GM19351 (cell line): ENCODE measurements around the gene LILRA5.
"Not testable (repeated sequence)": the region's sequence is repeated elsewhere in the genome, so short reads cannot be mapped to it uniquely, and the experiment has no call there.

Source experiments
- ATAC-seq: cut with Tn5 transposase; IDR thresholded peaks from one replicate; pipeline ENCODE4 v1.9.1; 2021; ENCODE audit warnings: mild to moderate bottlenecking, moderate library complexity; ENCODE audit not compliant: unreplicated experiment

Gene LILRA5

DNA sequence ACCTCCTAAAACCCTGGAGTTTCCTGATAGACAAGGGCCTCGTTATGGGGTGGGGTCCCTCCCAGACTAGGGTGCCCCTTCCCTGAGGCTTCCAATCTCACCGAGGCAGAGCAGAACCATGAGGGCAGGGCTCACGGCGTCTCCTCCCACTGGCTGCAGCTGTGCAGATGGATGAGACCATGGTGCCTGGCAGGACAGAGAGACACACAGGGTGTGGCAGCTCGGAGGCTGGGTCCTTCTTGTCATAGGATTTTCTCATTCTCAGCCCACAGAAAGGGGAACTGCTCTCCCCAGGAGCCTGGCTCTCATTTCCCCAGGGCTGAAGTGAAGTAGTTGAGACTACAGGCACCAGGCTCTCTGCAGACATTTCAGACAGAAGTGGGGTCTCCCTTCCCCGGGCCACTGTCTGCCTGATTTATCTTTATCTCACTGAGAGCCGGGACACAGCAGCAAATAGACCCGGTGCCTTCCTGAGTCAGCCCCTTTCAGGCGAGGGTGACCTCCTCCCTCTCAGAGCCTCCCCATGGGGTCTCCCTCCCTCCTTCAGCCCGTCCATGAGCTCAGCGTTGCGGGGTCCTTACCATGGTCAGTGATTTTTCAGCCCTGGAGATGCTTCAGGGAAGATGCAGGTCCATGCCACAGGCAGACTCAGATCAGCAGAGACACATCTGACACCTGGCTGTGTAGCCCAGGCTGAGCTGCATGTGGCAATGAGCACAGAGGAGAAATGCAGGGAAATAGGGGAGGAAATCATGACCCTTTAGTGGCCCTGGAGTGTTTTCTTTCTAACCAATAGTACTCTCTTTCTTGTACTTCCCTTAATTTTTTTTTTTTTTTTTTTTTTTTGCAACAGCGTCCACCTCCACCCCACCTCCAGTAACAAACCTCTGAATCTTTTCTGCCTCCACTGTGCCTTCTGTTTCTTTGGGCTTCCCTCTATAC is at the start of gene LILRA5:
Gene LILRA5, minus strand, starts transcription at position 731 of the 942 bp plus-strand sequence. Its CDS starts 147 bp downstream, at position 584.
- ATAC-seq, result no peak

DNA sequence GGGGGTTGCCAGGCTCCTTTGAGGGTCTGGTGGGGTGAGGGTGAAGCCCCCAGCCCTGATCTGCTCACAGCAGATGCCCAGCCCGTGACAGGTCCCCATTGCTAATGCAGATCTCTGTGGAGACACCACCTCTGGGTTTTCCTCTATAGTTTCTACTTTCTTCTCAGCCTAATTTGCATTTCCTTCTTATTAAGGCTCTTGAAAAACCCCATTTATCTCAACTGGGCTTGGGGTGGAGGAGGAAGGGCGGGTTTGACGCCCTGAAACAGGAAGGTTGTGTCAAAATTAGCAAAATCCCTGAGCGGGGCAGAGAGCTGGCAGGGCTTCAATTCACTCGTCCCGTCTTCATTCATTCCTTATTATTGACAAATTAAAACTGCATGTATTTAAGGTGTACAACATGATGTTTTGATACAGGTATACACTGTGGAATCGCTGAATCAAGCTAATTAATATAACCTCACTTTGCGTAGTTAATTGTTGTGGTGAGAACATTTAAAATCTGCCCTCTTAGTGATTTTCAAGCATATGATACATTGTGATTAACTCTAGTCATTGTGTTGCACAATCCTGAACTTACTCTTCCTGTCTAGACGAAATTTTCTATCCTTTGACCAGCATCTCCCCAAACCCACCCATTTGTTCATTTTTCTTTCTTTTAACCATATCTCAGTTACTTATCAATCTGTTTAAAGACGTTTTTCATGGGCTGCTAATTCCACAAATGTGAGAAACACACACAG is 48.9 kb upstream of the LILRA5 start:
- not testable (repeated sequence) for ATAC-seq

DNA sequence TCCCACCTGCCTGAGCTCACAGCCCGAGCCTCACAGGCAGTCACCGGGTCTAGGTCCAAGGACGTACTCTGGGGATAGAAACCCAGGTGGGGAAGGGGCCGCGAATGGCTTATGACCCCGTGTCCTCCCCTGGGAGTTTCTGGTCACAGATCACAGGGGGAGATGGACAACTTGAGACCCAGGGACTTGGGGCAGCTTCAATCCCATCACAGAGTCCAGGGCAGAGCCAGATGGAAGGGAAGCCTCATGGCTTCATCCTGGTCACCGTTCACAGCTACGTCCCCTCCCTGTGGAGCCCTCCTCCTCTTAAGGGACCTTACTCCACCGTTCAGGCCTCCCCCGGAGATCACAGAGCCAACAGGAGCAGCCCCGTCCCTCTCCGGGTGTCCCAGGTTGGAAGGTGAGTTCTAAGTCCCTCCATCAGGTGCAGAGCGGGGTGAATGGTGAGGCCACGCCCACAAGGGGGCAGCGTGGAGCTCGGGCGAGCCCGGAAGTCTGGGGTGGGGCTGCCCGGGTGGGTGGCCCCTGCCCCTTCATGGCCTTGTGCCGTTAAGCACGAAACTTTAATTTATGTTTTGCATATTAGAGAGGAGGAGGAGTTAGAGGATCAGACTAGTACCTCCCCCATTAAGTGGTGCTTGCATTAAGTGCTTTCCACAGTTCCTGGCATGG is 46.3 kb upstream of the LILRA5 start:
- not testable (repeated sequence) for ATAC-seq

DNA sequence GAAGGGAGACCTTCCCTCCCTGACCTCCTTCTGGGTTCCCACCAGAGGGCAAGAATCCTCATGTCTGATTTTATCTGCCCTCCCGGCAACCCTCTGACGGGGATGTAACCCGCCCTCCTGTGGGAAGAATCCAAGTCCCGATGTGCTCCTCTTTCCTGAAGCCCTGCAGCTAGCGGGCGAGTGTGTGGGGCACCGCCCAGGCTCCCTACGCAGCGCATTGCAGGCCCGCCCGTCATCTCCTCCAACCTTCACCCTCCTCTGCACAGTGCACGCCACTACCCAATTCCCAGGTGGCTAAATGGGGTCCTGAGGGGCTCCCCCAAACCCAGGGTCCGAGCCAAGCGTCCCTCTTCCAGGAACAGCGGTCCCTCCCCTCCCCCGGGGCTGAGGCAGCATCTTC is 44.4 kb upstream of the LILRA5 start:
- no peak for ATAC-seq

DNA sequence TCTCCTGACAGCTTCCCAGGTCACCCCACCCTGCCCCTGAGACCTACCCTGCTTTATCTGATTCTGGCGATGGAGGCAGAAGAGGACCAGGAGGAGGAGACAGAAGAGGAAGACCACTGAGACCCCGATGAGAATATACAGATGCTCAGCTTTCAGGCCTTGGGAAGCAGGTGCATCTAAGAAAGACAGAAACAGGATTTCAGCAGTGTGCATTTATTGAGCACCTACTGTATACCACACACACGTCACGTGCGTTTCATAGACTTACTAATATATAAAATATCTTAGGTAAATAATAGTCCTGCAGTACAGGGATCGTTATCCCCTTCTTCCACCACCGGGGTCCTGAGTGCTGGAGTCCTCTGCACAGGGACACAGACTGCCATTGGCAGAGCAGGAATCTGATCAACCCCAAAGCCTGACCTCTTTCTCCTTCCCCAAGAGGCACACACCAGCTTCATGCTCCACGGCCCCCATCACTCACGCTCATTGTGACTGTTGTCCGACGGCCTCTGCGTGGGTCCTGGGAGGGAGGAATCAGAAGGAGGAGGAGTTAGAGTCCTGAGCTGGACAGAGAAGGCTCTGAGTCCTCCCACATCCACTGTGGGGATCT is 43.6 kb upstream of the LILRA5 start:
- ATAC-seq, result no peak

DNA sequence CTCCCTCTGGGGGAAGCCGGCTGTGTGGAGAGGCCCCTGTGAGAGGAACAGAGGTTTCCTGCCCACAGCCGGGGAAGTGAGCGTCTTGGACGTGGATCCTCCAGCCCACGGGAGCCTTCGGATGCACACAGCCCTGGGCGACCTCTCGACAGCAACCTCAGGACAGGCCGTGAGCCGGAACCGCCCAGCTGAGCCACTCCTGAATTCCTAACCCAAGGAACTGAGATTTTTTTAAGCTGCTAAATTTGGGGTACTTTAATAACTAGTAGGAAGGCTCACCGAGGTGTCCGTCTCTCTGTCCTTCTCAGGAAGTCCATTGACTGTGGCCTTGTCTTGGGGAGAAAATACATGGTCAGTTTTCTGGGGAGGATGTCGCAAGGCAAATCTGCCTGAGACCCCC is 42.7 kb upstream of the LILRA5 start:
- no peak for ATAC-seq

DNA sequence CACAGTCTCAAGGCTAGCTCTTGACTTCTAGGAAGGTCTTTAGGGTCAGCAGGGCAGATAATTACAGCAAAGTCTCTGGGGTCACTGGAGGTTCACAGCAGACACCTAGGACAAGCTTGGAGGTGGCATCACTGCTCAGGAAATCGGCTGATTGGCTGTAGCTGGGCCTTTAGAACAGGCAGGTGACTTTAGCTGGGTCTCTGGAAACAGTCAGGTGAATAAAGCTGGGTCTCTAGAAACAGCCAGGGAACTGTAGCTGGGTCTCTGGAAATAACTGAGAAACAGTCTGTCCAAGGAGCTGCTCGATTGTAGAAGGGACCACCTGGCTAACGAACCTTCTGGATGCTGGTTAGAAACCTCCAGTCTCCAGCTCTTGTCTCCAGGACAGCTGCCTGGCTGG is 41.8 kb upstream of the LILRA5 start:
- ATAC-seq, result no peak

DNA sequence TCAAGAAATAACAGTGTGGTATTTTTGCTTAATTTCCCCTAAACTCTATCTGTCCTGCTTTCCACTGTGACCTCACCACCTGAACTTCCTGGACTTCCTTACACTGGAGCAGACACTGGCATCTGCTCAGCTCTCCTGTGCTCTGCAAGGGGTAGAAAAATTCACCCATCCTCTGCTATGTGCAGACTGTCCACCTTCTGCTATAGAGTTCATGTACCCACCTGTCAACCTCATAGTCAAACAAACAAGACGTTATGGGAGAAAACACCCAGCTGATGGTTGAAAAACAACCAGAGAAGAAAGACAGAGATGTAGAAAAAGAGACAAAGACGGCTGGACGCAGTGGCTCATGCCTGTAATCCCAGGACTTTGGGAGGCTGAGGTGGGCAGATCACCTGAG is 39.6 kb upstream of the LILRA5 start:
- ATAC-seq, result no peak

DNA sequence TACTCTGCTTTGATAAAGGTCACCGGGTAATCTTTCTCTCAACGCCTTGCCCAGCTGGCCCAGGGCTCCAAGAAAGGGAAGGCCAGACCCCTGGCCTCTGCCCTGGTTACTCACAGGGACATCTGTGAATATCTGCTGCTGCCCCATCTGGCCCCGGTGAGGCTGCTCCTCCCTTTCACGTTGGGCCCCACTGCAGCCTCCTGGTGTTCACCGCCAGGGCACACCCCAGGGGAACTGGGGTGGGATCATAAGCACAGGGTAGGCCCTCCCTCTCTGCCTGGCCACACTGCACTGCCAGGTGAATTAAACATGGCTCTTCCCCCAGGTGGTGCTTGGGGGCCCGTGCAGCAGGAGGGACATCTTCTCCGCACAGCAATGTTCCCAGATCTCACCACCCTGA is 39.1 kb upstream of the LILRA5 start:
- no peak for ATAC-seq

DNA sequence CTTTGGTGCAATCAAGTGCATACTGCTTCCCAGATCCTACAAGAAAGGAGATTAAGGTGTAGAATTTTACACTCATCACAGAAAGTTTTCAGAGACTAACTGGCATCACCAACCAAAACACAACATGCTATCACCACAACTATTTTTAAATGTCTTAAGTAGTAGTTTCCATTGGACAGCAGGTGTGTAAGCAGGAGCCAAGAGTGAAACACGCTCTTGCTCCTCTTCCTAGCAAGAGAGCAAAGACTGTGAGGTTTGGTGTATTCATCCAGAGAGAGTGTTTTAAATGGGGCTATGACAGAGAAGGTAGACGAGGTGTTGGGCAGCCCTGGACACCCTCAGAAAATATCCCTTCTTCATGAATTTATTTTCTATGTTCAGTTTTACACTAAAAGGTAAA is 38.5 kb upstream of the LILRA5 start:
- ATAC-seq, result no peak

DNA sequence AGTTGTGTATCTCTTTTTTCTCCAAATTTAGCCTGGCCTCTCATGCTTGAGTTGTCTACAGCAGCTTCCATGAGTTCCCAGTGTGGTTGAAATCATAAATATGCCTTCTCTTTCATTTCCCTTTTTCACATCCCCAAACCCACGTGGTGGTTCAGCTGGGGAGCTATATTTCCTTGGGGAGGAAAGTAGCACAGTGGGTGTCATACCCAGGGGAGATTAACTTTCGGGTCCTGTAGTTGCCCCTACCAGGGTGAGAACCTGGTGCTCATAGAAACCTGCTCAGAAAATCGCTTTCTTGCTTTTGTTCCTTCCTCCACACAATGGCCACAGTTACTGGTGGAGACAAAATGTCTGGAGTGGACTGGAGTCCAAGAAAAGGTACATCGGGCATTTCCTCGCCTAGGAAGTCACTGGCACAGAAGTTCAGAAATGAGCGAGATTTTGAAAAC is 33.0 kb upstream of the LILRA5 start:
- ATAC-seq, result no peak

DNA sequence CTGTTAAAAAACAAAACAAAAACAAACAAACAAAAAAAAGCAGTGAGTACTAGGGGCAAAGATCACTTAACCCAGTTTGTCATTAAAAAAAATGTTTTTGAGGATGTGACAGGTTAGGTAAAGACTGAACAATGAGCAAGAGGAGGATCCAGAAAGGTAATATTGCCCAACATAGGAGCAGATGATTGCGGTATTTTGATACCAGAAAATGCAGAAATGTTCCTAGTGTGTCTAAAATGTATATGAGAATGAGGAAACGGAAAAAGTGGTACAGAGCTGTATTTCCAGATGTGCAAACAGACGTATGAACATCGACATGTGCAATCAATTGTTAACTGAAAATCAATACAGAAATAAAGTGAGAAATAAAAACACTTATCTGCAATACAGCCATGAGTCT is 30.9 kb upstream of the LILRA5 start:
- ATAC-seq, result no peak

DNA sequence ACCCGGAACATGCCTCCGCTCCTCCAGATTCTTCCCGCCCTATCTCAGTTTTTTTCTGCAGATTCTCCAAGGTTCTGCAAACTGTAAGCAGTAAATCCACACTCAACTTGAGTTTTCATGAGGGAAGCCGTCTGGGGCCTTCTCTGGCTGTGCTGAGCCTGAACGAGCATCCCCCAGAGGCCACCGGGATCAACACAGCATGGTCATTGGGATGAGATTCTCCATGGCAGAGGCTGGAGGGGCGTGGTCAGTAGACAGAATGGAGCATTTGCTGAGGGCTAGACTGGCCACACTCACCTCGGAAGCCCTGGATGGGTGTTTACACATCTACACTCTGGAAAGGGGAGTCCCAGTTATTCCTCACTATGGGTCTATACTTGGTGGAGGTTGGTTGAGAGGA is 28.3 kb upstream of the LILRA5 start:
- ATAC-seq, result no peak

DNA sequence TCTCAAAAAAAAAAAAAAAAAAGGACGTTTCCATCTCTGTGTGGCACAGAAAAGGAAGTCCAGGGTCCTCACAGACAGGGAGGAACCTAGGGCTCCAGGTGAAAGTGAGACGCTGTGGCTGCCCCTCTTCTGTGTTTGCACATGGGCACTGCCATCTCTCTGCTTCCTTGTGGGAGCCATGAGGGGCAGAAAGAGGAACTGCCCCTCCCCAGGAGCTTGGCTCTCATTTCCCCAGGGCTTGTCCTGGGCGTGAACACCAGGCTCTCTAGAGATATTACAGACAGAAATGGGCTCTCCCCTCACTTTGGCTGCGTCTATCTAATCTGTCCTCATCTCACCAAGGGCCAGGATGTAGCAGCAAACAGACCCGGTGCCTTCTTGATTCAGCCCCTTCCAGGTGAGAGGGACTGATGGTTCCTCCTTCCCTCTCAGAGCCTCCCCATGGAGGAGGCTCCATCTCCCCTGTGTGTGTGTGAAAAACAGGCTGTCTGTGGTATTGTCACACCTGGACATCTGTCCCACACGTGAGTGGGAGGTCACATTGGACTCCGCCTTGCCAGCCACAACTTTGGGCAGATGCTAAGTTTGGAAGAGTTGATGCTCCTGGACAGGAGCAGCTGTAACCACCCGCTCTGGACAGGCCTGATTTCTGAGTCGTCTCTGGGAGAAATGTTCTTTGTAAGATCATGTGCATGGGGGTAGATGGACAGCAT is 26.8 kb upstream of the LILRA5 start:
- no peak for ATAC-seq

DNA sequence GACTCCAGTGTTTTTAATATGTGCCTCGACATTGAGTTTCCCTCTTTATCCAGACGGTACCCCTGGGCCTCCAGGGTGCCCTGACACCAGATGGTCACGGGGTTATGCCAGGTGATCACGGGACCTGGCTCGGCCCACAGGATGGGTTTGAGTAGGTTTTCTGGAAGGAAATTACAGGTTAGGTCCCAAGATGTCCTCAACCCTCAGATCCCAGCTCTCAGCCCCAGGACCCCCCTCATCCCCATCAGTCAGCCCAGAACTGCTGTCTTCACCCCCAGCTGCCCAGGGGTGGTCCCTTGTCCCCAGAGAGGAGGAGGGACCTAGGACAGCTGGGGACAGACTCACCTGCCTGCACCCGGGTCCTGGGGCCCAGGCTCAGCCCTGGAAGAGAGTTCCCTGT is 25.6 kb upstream of the LILRA5 start:
- no peak for ATAC-seq

DNA sequence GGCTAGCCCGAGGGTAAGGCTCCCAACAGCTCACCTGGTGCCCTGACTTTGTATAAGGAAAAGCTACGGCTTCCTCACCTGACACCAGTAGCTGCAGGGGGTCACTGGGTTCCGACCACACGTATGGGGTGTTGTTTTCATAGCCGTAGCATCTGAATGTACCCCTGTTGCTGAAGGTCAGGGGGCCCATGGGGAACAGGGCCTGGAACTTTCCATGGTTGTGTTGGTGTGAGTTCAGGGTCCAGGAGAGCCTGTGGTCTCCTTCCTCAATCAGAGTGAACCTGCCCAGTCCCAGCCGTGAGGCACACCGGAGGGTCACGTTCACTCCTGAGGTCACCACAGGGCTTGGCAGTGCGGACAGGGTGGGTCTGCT is 24.9 kb upstream of the LILRA5 start:
- no peak for ATAC-seq

DNA sequence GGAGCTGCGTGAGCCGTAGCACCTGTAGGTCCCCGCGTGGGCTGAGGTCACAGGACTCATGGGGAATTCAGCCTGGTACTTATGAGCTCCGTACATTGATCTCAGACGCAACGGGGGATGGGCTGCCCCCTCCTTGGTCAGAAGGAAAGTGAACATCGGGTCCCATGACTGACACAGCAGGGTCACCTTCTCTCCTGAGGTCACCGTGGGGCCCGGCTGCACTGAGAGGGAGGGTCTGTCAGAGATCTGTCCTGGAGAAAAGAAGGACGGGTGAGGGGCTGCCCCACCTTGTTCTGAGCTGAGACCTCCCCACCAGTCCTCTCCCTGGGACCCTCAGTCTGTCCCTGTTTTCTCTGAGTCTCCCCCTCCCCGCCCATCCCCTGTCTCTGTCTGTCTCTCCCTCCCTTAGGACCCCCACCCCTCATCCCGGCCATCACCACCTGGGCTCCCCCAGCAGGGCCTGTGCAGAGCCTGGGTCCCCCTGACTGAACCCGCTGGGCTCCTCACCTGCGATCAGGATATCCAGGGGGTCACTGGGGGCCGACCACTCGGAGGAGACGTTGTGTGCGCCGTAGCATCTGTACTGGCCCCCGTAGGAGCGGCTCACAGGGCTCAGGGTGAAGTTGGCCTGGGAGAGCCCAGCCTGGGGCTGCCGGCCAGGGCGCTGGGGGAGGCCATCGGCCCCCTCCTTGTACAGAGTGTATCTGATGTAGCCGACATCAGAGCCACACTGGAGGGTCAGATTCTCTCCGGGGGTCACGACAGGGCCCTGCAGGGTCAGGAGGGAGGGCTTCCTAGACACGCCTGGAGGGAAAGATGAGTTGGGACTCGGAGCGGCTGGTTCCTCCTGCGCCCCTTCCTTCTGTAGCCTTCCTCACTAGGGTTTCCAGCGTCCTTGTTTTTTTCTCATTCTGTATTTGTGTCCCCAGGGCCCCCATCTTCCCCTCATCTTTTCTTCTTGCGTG is 24.2 kb upstream of the LILRA5 start:
- no peak for ATAC-seq

DNA sequence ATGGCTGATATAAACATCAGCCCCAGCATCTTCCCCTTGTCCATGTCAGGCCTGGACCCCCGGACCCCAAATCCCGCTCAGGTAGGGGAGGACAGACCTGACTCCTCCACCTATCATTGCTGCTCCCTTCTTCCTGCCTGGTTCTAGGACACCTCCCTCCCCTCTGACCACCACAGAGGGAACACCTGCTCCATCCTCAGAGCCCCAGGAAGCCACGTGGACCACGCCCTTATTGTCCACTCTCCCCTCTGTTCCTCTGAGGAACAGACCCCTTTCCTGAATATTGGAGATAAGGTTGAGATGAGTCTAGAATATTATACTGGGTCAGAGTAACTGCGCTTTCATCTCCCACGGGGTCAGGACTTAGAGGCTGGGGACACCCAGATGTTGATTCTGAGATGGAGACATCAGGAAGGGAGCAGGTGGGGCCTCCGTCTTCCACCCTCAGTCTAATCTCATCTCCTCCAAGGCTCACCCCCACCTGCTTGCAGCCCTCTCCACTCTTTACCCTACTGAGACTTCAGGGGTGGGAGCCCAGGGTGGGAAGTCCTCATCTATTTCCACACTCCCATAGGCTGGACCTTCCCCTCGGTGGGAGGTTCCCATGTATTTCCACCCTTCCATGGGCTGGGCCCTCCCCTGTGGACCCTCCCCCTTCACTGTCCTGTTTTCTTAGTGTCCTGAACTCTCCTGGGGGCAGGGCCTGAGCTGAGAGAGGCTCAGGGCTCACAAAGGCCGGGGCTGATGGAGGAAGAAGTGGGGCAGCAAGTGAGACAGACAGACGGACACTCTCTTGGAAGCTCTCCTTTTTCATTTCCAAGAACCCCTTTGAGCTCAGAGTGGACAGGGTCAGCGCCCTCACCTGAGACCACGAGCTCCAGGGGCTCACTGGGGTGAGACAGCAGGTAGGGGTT is 23.3 kb upstream of the LILRA5 start:
- ATAC-seq, result no peak
